Activated B cell treated with CpG ODN at 0.5 μM for 24 hours (primary cell): ENCODE measurements around the gene SP6. TPM values are rescaled to one million over a fixed set of nuclear protein-coding genes. Genes with fewer than 3 reads are reported as not detected.

ENCODE experiments used
- ATAC-seq: fragments of 200-7000 bp; cut with Tn5 transposase; one replicate; pipeline ENCODE4 v1.10.0; 2021; ENCODE audit warnings: low read depth, mild to moderate bottlenecking, moderate library complexity
- CTCF ChIA-PET: fragments of 350-600 bp; sonication (Branson Sonifier 250); formaldehyde crosslinking; loops from one replicate; lab custom pipeline; 2021; ENCODE audit warnings: antibody characterized with exemption; lab: Charles Lee
- POLR2A ChIA-PET: fragments of 350-600 bp; sonication (Branson Sonifier 250); formaldehyde crosslinking; loops from one replicate; lab custom pipeline; 2021; ENCODE audit warnings: antibody characterized with exemption; lab: Charles Lee
- DNase-seq: peaks from one replicate; pipeline ENCODE4 v3.0.0; 2022
- H3K27ac Mint-ChIP-seq: one replicate; pipeline ENCODE4 v1.8.0; 2020; ENCODE audit warnings: mixed read lengths
- H3K27me3 Mint-ChIP-seq: one replicate; pipeline ENCODE4 v1.8.0; 2021; ENCODE audit warnings: mixed read lengths
- H3K36me3 Mint-ChIP-seq: one replicate; pipeline ENCODE4 v1.8.0; 2021; ENCODE audit warnings: low read depth, mixed read lengths
- H3K4me1 Mint-ChIP-seq: one replicate; pipeline ENCODE4 v1.8.0; 2021; ENCODE audit warnings: mixed read lengths
- H3K4me3 Mint-ChIP-seq: one replicate; pipeline ENCODE4 v1.8.0; 2020; ENCODE audit warnings: mild to moderate bottlenecking, mixed read lengths
- H3K9me3 Mint-ChIP-seq: one replicate; pipeline ENCODE4 v1.8.0; 2020; ENCODE audit warnings: mixed read lengths
- CTCF ChIP-seq: fragments of 200-600 bp; IDR thresholded peaks from one replicate; pipeline ENCODE4 v1.8.0; 2022; ENCODE audit warnings: antibody characterized with exemption, mild to moderate bottlenecking
- intact Hi-C: fragments of 100-400 bp; cut with micrococcal nuclease; formaldehyde crosslinking; loops from one replicate; pipeline ENCODE4 v1.15.1; 2024
- total RNA-seq: library from RNA; stranded (reverse); gene quantifications from 2 replicates; pipeline ENCODE4 v1.2.3, GENCODE V29; 2022

SP6 gene
- total RNA-seq, 1 donor from 2014 or later, result 0.09 TPM

- DNase-seq (peak; percentile 32), ATAC-seq (peak; percentile 83)
- H3K4me3 Mint-ChIP-seq, result no peak overlapping the region
- CTCF ChIA-PET, result interaction anchor here (1.0 to 2.0 kb wide), 4 partner anchors 17 to 138 kb away, joined by 3 to 10 read pairs (median 6); no protein-coding TSS in a partner anchor
- TF ChIP-seq CTCF, result no peak
- no peaks in the 10 kb centered on the region for H3K9me3 Mint-ChIP-seq
- H3K27me3 Mint-ChIP-seq, result peaks cover 4% of the 10 kb centered on the region
- no peak overlapping the region for H3K27ac Mint-ChIP-seq
- intact Hi-C loops, result loop anchor here (1.0 kb wide), 3 partner anchors 26 to 138 kb away; no protein-coding TSS in a partner anchor
- H3K4me1 Mint-ChIP-seq, result no peaks in the 10 kb centered on the region
- POLR2A ChIA-PET, result interaction anchor here (0.6 kb wide), 1 partner anchor 121 kb away, joined by 3 read pairs; no protein-coding TSS in a partner anchor
- peaks cover 11% of the 10 kb centered on the region for H3K36me3 Mint-ChIP-seq
These were observed 48.5 kb downstream of the SP6 start for GRCh38 chr17:47802341-47803022.

GRCh38 chr17:47801906-47802305, 49.1 kb downstream of the SP6 start:
- Mint-ChIP-seq H3K27ac (no peak overlapping the region), H3K4me3 (no peak overlapping the region), H3K9me3 (no peaks in the 10 kb centered on the region), H3K4me1 (no peaks in the 10 kb centered on the region), H3K36me3 (peaks cover 5% of the 10 kb centered on the region), H3K27me3 (peaks cover 6% of the 10 kb centered on the region)
- CTCF ChIA-PET, result interaction anchor here (0.5 to 2.0 kb wide), 6 partner anchors 9 to 678 kb away, joined by 3 to 10 read pairs (median 5); no protein-coding TSS in a partner anchor
- POLR2A ChIA-PET, result no interaction called here
- ATAC-seq (no peak), DNase-seq (no peak)
- intact Hi-C loops, result loop anchor here (1.0 kb wide), 3 partner anchors 26 to 138 kb away; no protein-coding TSS in a partner anchor
- no peak for TF ChIP-seq CTCF

- Mint-ChIP-seq H3K27me3 (peaks cover 6% of the 10 kb centered on the region), H3K4me1 (no peaks in the 10 kb centered on the region), H3K36me3 (no peaks in the 10 kb centered on the region), H3K27ac (no peak overlapping the region), H3K4me3 (no peak overlapping the region), H3K9me3 (no peaks in the 10 kb centered on the region)
- no peak for ATAC-seq
- intact Hi-C loops, result no loop called here
- no peak for DNase-seq
- POLR2A ChIA-PET, result no interaction called here
- TF ChIP-seq CTCF, result no peak
- CTCF ChIA-PET, result interaction anchor here (1.0 to 2.0 kb wide), 4 partner anchors 9 to 137 kb away, joined by 4 to 10 read pairs (median 7); no protein-coding TSS in a partner anchor
These were observed 49.7 kb downstream of the SP6 start for GRCh38 chr17:47801176-47801765.

GRCh38 chr17:47800686-47801085, 50.3 kb downstream of the SP6 start:
- POLR2A ChIA-PET, result no interaction called here
- intact Hi-C loops, result no loop called here
- H3K27me3 Mint-ChIP-seq, result peaks cover 6% of the 10 kb centered on the region
- no peaks in the 10 kb centered on the region for H3K36me3 Mint-ChIP-seq
- TF ChIP-seq CTCF, result no peak
- H3K9me3 Mint-ChIP-seq, result no peaks in the 10 kb centered on the region
- ATAC-seq, result no peak
- DNase-seq, result no peak
- no peaks in the 10 kb centered on the region for H3K4me1 Mint-ChIP-seq
- H3K27ac Mint-ChIP-seq, result no peak overlapping the region
- H3K4me3 Mint-ChIP-seq, result no peak overlapping the region
- CTCF ChIA-PET, result interaction anchor here (2.0 kb wide), 1 partner anchor 136 kb away, joined by 10 read pairs; no protein-coding TSS in a partner anchor

- no peak for ATAC-seq
- TF ChIP-seq CTCF, result no peak
- no peaks in the 10 kb centered on the region for H3K9me3 Mint-ChIP-seq
- no peaks in the 10 kb centered on the region for H3K36me3 Mint-ChIP-seq
- H3K4me1 Mint-ChIP-seq, result no peaks in the 10 kb centered on the region
- DNase-seq, result no peak
- POLR2A ChIA-PET, result no interaction called here
- intact Hi-C loops, result no loop called here
- H3K27ac Mint-ChIP-seq, result no peak overlapping the region
- H3K4me3 Mint-ChIP-seq, result no peak overlapping the region
- peaks cover 13% of the 10 kb centered on the region for H3K27me3 Mint-ChIP-seq
- CTCF ChIA-PET, result no interaction called here
These were observed 53.2 kb downstream of the SP6 start for GRCh38 chr17:47797797-47798196.
